ENCODE results near the gene SSTR4. TPM values are rescaled to one million over a fixed set of nuclear protein-coding genes. Genes with fewer than 3 reads are reported as not detected.

SSTR4 gene
- total and polyA plus RNA-seq, 9 of the 15 experiments (the other 6 are each of a cell fraction or from before 2014, with no cell fraction given) = not detected

GRCh38 chr20:23083553-23084220, 48.6 kb downstream of the SSTR4 start (continued):
- no peak for TF ChIP-seq RNF219 (CRISPR knock-in tag; IDR thresholded peaks at IDR 0.05)

DNA sequence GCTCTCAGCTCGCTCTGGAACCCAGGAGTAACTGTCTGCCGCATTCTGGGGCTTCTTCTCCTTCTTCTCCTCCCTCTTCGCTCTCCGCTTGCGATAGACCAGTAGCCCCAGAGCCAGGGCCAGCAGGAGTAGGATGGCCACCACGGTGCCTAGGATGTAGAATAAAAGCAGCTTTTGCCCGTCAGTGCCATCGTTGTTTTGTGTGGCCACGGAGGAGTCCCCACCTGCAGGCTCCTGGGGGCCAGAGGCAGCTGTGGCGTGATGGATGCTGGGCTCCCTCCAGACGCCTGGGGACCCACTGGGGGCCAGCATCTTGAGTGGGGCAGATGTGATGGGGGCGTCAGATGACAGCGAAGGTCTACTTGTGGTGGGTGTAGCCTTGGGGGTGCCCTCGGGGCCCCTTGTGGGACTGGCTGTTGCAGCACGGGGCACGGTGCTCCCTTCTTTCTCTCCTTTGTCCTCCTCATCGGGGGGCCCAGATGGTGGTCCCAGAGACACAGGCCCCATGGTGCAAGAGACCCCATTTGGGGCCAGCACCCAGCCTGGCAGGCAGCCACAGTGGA, 49.3 kb downstream of the SSTR4 start:
- BruUV-seq (replicated peaks) = no TSS peak
- ChIA-PET POLR2A (no interaction called here), CTCF (ENCODE audit: low intra/inter-chr PET ratio) (no interaction called here)
- Histone ChIP-seq H2AFZ (ENCODE audit: low read depth, low read length) (no peak overlapping the region), H3K4me3 (no peak overlapping the region), H4K20me1 (replicated peaks; ENCODE audit: control insufficient read depth, insufficient read depth, low read length) (no peaks in the 10 kb centered on the region), H3K9me3 (replicated peaks; ENCODE audit: control insufficient read depth, insufficient read depth, low read depth, low read length) (no peaks in the 10 kb centered on the region), H3K9me1 (ENCODE audit: control insufficient read depth, insufficient read depth, low read length) (no peaks in the 10 kb centered on the region), H3K79me2 (ENCODE audit: control insufficient read depth, insufficient read depth, low read length) (no peaks in the 10 kb centered on the region), H3K36me3 (ENCODE audit: control insufficient read depth, insufficient read depth, low read length) (no peaks in the 10 kb centered on the region), H3K9ac (ENCODE audit: insufficient read depth in 1 of 2, low read depth in 2 of 2, low read length in 2 of 2) (peak overlapping the region in 1 of 2 experiments; percentile 26; a peak in 1 of 4 replicates), H3K4me2 (ENCODE audit: insufficient read depth, low read length) (no peak overlapping the region), H3K27me3 (ENCODE audit: control insufficient read depth in 2 of 2, insufficient read depth in 2 of 2, low read length in 2 of 2) (no peaks in the 10 kb centered on the region), H3K27ac (ENCODE audit: extremely low read depth, low read depth, low read length) (no peak overlapping the region), H3K4me1 (replicated peaks in 1 of 2; ENCODE audit: control insufficient read depth in 2 of 2, insufficient read depth in 2 of 2, low read length in 2 of 2) (peaks cover 26 to 52% of the 10 kb centered on the region in 2 experiments; a peak in 4 of 5 replicates)
- no peak for TF ChIP-seq C11orf30 (IDR thresholded peaks at IDR 0.05; ENCODE audit: low read depth)
- no peak for TF ChIP-seq CGGBP1 (CRISPR knock-in tag; IDR thresholded peaks at IDR 0.05)
- no peak for TF ChIP-seq RFX5 (IDR thresholded peaks at IDR 0.05; ENCODE audit: low read depth, low read length)
- TF ChIP-seq ZNF175 (CRISPR knock-in tag; IDR thresholded peaks at IDR 0.05; ENCODE audit: low read depth) = no peak
- TF ChIP-seq ZKSCAN3 (CRISPR knock-in tag; IDR thresholded peaks at IDR 0.05) = no peak
- TF ChIP-seq ZBTB49 (CRISPR knock-in tag; IDR thresholded peaks at IDR 0.05; ENCODE audit: borderline replicate concordance) = no peak
- DNase-seq (ENCODE audit: extremely low read depth in 1 of 4, low spot score in 3 of 4) (no peak), ATAC-seq (no peak), FAIRE-seq (no peak)
- in situ Hi-C loops (cut with MboI) = no loop called here
- intact Hi-C loops (cut with micrococcal nuclease) = no loop called here
- 74% methylated on average over 9 of the region's 17 CpGs for WGBS (ENCODE audit: insufficient coverage, low coverage, missing lambda C conversion rate)
